Cortex of kidney (tissue), 1 donor: ENCODE measurements around the gene PTPRU.

Experiments used
- DNase-seq: peaks from one replicate; lab custom pipeline; 2025; lab: John Stamatoyannopoulos, UW

Gene PTPRU

GRCh38 chr1:29245876-29246275 is 9.6 kb downstream of the PTPRU start:
- DNase-seq = no peak

GRCh38 chr1:29247044-29247443 is 10.7 kb downstream of the PTPRU start:
- no peak for DNase-seq

- DNase-seq = no peak
Measured at GRCh38 chr1:29247571-29248273, 11.4 kb downstream of the PTPRU start.

- DNase-seq = no peak
Measured at GRCh38 chr1:29248409-29248808, 12.1 kb downstream of the PTPRU start.

GRCh38 chr1:29249170-29249691 is 12.9 kb downstream of the PTPRU start:
- DNase-seq = no peak

- no peak for DNase-seq
Measured at GRCh38 chr1:29249951-29250581, 13.7 kb downstream of the PTPRU start.

- no peak for DNase-seq
Measured at GRCh38 chr1:29251164-29252124, 15.1 kb downstream of the PTPRU start.

GRCh38 chr1:29253180-29253579 is 16.9 kb downstream of the PTPRU start:
- no peak for DNase-seq

- DNase-seq = no peak
Measured at GRCh38 chr1:29254346-29254745, 18.0 kb downstream of the PTPRU start.

GRCh38 chr1:29255134-29255666 is 18.9 kb downstream of the PTPRU start:
- DNase-seq = no peak

GRCh38 chr1:29256394-29256793 is 20.1 kb downstream of the PTPRU start:
- no peak for DNase-seq

- no peak for DNase-seq
Measured at GRCh38 chr1:29256979-29257804, 20.9 kb downstream of the PTPRU start.

GRCh38 chr1:29258189-29258975 is 22.1 kb downstream of the PTPRU start:
- DNase-seq = no peak

- no peak for DNase-seq
Measured at GRCh38 chr1:29258976-29259801, 22.9 kb downstream of the PTPRU start.

GRCh38 chr1:29259802-29260441 is 23.6 kb downstream of the PTPRU start:
- DNase-seq = no peak

- DNase-seq = no peak
Measured at GRCh38 chr1:29260531-29260930, 24.2 kb downstream of the PTPRU start.

- DNase-seq = no peak
Measured at GRCh38 chr1:29264773-29265389, 28.6 kb downstream of the PTPRU start.

GRCh38 chr1:29266912-29267311 is 30.6 kb downstream of the PTPRU start:
- no peak for DNase-seq
